HG02852 (cell line): ENCODE measurements around the gene SPRN.
"Not testable (repeated sequence)": the region's sequence is repeated elsewhere in the genome, so short reads cannot be mapped to it uniquely, and the experiment has no call there.

Source experiments
- ATAC-seq: cut with Tn5 transposase; IDR thresholded peaks from one replicate; pipeline ENCODE4 v1.9.1; 2021; ENCODE audit warnings: mild to moderate bottlenecking, moderate library complexity; ENCODE audit not compliant: unreplicated experiment

SPRN gene

GRCh38 chr10:133440633-133441285, 16.3 kb upstream of the SPRN start:
- ATAC-seq: no peak

DNA sequence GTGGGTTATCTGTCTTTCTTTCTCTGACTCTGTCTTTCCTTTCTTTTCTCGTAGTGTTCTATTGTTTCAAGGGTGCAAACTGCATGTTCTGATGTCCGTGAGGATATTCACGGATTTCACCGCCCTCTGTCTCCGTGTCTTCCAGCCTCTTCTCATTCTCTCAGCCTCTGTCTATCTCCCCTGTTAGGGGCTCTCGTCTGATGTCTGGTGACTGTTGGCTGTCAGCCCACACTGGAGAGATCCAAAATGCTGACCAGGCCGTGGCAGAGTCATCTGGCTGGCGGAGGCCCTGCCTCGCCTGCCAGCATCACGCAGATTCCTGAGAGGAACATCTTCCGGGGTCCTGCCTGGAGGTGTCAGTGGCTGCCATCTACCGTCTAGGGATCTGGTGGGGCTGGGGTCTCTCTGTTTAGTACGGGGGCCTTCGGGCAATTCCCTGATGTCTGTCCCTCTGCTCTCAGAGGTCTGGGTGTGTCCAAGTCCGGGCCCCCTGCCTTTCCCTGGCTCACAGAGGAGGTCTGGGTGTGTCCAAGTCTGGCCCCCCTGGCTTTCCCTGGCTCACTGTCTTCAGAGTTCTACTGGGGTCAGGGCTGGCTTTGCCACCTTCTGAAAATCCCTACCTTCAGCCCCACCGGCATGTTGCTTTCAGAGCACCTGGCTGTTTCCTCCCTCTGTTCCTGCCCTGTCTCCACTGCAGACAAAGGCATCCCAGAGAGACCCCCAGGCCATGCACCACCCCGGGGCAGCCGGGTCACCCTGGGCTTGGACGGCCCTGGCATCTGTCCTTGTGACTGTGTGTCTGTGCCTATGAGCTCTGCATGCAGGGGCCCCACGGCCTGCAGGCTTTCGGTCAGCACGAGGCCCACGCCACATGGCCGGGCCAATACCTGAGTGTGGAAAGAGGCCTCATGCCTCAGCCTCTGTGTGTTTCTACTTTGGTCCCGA, 15.4 kb upstream of the SPRN start:
- ATAC-seq: no peak

GRCh38 chr10:133438711-133439273, 14.4 kb upstream of the SPRN start:
- ATAC-seq: no peak

DNA sequence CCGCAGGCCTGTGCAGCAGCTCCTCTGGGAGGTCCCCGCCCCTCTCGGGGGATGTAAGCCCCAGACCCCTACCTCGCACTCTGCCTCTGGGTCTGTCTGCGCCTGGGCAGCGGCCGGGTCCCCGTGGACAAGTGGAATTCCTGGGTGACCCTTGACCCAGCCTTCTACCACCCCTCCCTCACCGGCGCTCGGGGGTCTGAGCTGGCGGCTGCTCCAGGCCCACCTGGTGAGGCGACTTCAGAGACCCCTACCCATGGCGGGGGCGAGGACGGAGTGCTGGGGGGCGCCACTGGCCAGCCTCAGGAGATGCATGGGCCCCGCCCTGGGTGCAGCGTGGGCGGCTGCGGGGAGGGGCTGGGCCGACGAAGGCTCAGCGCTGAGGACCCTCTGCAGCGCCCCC, 8.4 kb upstream of the SPRN start:
- ATAC-seq: not testable (repeated sequence)

- ATAC-seq: not testable (repeated sequence)
These were observed 7.6 kb upstream of the SPRN start for GRCh38 chr10:133431888-133432613.

DNA sequence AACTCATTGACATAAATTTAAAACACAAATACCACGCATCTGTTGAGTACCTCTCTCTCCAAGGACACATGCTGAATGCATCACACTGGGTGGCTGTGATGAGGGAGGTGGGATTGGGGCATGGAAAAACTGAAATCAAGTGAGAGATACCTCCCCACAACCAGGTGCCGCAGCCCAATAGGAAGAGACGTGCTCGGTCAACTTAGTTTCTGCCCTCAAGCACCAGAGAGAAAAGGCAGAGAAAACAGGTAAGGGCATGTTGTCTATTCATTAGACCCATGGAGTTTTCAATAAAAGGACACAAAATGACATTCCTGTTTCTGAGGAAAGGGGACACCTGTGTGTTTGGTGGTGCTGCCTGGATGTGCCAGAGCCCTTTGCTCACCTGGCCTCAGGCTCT, 5.1 kb upstream of the SPRN start:
- ATAC-seq: not testable (repeated sequence)

- not testable (repeated sequence) for ATAC-seq
These were observed 323 bp downstream of the SPRN start for GRCh38 chr10:133424102-133424501.

- ATAC-seq: no peak
These were observed 1.3 kb downstream of the SPRN start for GRCh38 chr10:133422807-133423771.

DNA sequence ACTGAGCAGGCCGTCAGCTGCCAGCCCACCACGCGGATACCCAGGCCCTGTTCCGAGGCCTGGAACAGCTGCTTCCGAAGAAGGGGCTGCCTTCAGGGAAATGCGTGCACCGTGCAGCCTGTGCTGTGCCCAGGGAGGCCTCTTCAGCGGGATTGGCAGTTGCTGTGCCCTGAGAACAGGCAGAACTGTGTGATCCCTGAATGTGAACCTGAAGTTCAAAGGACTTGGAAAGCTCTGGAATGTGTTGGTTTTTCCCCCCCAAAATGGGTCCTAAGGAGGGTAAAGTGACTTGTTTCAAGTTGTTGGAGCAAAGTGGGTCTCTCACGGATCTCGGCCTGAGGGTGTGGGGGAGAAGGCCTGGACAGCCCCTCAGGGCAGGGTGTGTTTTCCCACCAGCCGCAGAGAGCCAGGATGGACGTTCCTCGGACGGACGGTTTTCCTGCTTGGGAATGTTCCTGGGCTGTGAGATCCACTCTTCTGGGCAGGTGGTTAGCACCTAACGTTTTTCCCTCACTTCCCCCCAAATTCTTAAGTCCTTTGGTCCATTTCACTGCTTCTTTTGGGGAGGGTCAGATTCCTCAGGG, 2.1 kb downstream of the SPRN start:
- ATAC-seq: no peak

DNA sequence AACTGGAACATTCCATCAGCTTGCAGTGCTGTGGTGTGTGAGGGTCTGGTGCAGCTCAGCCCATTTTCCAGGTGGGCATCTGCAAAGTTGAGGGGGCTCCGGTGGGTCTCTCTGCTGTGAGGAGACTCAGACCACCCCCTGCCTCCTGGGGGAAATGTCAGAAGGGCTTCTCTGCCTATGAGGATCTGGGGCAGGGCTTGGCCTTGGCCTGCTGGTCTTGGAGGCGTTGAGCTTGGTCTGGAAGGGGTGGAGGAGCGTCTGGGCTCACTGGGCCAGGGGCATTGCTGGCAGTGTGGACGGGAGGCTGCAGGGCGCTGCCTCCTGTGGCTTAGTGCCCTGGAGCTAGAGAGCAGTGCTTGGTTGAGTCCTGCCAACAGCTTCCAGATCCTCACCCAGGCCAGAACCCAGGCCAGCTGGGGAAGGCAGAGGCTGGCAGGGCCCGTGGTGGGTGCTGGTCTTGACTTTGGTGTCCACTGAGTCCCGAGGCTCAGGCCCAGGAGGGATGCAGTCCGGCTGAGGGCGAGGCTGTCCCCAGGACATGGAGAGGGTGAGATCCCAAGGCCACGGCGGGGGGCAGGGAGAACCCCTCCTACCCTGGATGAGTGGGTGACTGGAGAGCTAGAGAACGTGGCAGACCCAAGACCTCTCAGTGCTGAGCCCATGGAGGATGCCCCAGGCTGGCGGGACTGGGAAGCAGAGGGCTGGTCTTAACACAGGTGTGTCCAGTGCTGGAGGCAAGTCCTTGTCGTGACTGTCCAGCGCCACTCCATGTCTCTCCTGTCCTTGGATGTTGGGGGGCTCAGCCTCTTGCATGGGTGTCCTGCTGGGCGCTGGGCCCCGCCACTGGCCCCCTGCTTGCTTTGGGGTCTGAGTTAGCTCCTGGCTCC, 2.8 kb downstream of the SPRN start:
- ATAC-seq: no peak

GRCh38 chr10:133420579-133420978, 3.8 kb downstream of the SPRN start:
- ATAC-seq: no peak

GRCh38 chr10:133420028-133420427, 4.4 kb downstream of the SPRN start:
- no peak for ATAC-seq

GRCh38 chr10:133419211-133419950, 5.0 kb downstream of the SPRN start:
- ATAC-seq: no peak

- no peak for ATAC-seq
These were observed 6.0 kb downstream of the SPRN start for GRCh38 chr10:133418289-133418993.

DNA sequence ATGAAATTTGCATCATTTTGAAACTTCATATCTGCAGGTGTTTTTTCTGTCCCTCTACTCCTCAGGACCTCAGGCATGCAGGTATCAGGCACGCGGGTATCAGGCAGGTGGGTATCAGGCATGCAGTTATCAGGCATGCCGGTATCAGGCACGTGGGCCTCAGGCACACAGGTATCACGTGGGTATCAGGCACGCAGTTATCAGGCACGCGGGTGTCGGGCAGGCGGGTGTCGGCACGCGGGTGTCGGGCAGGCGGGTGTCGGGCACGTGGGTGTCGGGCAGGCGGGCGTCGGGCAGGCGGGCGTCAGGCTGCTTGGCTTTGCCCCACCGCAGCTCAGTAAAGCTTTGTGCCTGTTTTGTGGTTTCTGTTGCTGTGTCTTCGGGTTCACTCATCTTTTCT, 8.7 kb downstream of the SPRN start:
- ATAC-seq: no peak

GRCh38 chr10:133414401-133414800, 10.0 kb downstream of the SPRN start:
- ATAC-seq: not testable (repeated sequence)

DNA sequence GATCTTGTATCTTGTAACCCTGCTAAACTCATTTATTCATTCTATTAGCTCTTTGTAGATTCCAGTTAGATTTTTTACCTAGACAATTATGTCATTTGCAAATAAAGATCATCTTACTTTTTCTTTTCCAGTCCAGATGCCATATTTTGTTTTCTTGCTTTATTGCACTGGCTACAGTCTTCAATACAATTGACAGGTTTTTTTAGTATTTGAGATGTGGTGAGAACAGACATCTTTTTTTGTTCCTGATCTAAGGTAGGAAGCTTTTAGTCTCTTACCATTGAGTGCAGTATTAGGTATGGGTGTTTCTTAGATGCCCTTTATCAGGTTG, 12.1 kb downstream of the SPRN start:
- ATAC-seq: no peak
